Measurements from ENCODE around the gene TLR5. TPM values are rescaled to one million over a fixed set of nuclear protein-coding genes. Genes with fewer than 3 reads are reported as not detected.

TLR5 gene
- total RNA-seq, 1 donor from 2014 or later = 16.4 TPM

DNA sequence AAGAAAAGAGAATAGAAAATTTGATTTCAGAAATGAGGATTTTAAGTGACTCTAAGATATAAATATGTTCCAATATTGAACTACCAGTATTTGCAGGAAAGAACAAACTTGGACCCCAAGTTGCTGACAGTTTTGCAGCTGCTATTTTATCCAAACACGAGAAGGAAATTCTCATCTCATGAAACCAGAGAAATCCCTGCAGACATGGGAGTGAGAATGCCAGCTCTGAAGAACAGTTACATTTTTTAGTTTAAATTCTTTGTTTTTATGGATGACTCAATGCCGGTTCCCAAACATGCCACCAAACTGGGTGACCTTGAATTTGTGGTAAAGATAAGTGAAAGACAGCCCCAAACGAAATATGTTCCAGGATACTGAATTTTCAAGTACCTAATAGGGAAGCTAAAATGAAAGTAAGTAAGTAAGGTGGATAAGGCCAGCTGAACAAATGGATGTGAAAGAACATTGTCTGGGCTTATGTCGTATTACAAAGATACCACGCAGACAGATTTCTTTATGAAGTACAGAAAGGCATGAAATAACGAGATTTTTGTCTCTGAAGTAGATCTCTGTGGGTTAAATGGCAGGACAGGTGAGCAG lies 19.9 kb downstream of the TLR5 start:
- intact Hi-C loops (cut with DNase I) = no loop called here
- ATAC-seq (peak; percentile 49), DNase-seq (ENCODE audit: low spot score) (no peak)

DNA sequence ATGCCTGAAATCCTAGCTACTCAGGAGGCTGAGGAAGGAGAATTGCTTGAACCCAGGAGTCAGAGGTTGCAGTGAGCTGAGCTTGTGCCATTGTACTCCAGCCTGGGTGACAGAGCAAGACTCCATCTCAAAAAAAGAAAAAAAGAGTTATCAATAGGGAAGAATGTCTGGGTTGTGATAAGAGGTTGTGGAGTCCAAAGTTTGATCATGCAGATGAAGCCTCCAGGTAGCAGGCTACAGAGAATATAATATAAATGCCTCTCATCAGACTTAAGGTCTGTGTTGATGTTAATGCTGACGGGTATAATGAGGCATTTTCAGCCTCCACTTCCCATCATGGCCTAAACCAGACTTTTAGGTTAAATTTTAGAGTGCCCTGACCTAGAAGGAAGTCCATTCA lies 24.6 kb downstream of the TLR5 start:
- intact Hi-C loops (cut with DNase I) = no loop called here
- no peak for DNase-seq (ENCODE audit: low spot score)
- ATAC-seq = no peak

- no peak for ATAC-seq
- intact Hi-C loops (cut with DNase I) = no loop called here
- no peak for DNase-seq (ENCODE audit: low spot score)
Measured at GRCh38 chr1:223116950-223117349, 26.1 kb downstream of the TLR5 start.

- DNase-seq (ENCODE audit: low spot score) (no peak), ATAC-seq (peak; percentile 60)
- intact Hi-C loops (cut with DNase I) = no loop called here
Measured at GRCh38 chr1:223114871-223115270, 28.2 kb downstream of the TLR5 start.

DNA sequence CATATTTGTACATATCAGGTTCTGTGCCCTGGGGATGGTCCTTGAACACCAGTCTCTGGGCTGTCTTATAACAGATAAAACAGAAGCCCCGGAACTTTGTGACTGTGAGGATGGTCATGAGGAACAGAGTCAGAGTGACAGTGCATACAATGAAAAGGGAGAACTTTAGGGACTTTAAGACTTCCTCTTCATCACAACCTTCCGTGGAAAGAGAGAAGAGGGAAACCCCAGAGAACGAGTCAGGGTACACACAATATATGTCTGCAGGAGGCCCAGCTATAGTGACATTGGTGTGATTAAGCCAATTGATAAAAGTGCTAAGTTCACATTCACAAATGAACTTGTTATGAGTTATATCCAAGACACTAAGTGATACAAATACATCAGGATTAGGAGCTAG lies 32.1 kb downstream of the TLR5 start:
- ATAC-seq (no peak), DNase-seq (ENCODE audit: low spot score) (no peak)
- intact Hi-C loops (cut with DNase I) = no loop called here

DNA sequence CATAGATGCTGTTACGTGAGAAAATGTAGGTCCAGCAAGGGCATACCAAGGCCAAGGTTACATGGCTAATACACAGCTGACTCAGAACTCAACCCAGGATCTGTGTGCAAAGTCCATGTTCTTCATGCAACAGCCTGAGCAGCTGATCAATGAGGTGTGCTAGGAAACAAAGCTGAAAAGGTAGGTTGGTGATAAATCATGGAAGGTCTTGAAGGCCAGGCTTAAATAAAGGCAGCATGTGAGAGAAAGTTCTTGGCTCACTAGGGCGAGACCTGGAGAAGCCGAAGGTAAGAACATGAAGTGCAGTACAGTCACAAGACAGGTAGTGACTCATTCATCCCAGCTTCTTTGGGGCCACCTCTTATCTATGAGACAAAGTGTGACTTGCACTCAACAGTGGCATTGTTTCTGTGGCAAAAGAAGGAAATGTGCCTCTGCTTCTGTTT lies 33.4 kb downstream of the TLR5 start:
- ATAC-seq (no peak), DNase-seq (ENCODE audit: low spot score) (no peak)
- intact Hi-C loops (cut with DNase I) = no loop called here

DNA sequence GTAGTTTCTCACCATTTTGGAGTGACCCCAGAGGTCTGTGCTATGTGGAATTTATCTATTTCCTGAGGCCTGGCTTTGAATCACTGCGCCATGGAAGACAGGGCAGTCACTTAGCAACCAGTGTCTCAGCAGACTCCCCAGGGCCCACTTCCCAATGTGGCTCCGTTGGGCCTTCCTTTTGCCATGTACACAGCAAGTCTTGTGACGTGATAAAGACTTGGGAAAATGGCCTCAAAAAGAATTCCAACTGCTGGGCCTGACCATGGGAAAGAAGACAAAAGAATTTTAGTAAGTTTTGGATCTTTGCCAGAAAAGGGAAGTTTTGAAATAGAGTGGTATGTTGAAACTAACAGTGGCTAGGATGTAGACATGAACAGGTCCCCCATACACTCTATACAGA lies 36.2 kb downstream of the TLR5 start:
- ATAC-seq (no peak), DNase-seq (ENCODE audit: low spot score) (no peak)
- intact Hi-C loops (cut with DNase I) = no loop called here

GRCh38 chr1:223105568-223105967 lies 37.5 kb downstream of the TLR5 start:
- ATAC-seq (no peak), DNase-seq (ENCODE audit: low spot score) (no peak)
- intact Hi-C loops (cut with DNase I) = no loop called here

DNA sequence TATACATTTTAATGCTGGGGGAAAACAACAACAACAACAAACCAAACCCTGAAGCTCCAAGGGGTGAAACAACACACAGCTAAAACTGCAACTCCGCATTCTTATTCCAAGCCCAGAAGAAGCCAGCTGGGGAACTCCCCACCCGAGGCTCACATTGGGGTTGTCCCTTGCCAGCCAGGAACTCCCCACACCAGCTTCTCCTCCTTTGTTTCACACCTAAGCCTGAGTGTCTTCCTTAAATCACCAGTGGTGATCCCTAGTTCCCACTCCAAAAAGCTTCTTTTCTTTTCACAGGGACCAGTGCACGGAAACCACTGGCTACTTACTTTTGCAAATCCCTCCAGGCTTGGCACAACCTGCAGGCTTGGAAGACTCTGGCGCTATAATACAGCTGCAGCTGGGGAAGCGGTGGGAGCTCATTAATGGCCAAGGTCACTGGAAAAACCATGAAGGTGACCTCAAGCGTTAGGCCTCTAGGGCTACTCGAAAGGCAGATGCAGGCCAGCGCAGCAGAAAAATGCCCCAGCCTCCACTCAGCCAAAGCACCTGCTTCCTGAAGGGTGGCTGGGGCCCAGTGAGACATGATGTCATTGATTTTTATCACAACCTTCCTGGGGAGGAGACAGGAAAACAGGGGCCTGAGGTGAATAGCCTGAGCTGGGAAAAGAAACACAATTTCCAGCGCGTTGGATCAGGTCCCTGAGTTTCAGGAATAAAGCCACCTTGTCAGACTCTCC lies 40.1 kb downstream of the TLR5 start:
- DNase-seq (ENCODE audit: low spot score) (no peak), ATAC-seq (peak; percentile 68)
- intact Hi-C loops (cut with DNase I) = no loop called here

DNA sequence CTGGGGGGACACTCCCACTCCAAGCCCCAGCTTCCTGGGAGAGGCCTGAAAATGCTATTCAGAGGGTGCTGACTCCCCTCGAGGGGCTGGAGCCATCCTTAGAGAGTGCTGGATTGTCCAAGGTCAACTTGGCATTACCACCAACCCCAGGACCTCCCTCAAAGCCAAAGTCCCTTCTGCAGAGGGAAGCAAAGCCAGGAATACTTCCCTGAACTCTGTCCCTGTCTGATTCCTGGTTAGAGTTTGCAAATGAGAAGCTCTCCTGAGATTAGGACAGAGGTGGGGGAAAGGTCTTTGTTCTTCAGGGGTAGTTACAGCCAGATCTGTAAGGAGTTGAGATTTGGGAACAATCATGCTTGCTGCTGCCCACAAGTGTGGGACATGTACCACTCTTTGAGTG lies 45.3 kb downstream of the TLR5 start:
- no peak for ATAC-seq
- DNase-seq (ENCODE audit: low spot score) = no peak
- intact Hi-C loops (cut with DNase I) = no loop called here

GRCh38 chr1:223095870-223096269 lies 47.2 kb downstream of the TLR5 start:
- no peak for ATAC-seq
- intact Hi-C loops (cut with DNase I) = no loop called here
- DNase-seq (ENCODE audit: low spot score) = no peak

GRCh38 chr1:223091896-223092295 lies 51.2 kb downstream of the TLR5 start:
- DNase-seq (ENCODE audit: low spot score) = no peak

DNA sequence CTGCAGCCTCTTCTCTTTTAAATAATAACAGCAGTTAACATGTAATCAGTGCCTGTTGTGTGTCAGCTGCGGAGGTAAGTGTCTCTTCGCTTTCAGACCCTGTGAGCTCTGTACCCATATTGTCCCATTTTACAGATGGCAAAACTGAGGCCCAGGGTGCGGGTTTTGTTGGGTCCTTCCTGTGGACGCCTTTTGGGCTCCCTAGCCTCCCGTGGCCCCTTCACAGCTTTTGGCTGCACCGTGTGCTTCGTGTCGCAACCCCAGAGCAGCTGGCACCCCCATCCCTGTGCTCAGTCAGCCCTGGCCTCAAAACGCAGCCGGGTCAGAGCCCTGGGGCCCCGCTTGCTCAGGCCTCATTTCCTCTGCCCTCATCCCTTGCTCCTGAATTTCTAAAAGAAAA lies 53.8 kb downstream of the TLR5 start:
- ATAC-seq (no peak), DNase-seq (ENCODE audit: low spot score) (no peak)
- intact Hi-C loops (cut with DNase I) = no loop called here

More at GRCh38 chr1:223091896-223092295, 51.2 kb downstream of the TLR5 start:
- intact Hi-C loops (cut with DNase I) = no loop called here
- ATAC-seq = no peak

GRCh38 chr1:223088713-223089240 lies 54.3 kb downstream of the TLR5 start:
- intact Hi-C loops (cut with DNase I) = no loop called here
- ATAC-seq (no peak), DNase-seq (ENCODE audit: low spot score) (no peak)

DNA sequence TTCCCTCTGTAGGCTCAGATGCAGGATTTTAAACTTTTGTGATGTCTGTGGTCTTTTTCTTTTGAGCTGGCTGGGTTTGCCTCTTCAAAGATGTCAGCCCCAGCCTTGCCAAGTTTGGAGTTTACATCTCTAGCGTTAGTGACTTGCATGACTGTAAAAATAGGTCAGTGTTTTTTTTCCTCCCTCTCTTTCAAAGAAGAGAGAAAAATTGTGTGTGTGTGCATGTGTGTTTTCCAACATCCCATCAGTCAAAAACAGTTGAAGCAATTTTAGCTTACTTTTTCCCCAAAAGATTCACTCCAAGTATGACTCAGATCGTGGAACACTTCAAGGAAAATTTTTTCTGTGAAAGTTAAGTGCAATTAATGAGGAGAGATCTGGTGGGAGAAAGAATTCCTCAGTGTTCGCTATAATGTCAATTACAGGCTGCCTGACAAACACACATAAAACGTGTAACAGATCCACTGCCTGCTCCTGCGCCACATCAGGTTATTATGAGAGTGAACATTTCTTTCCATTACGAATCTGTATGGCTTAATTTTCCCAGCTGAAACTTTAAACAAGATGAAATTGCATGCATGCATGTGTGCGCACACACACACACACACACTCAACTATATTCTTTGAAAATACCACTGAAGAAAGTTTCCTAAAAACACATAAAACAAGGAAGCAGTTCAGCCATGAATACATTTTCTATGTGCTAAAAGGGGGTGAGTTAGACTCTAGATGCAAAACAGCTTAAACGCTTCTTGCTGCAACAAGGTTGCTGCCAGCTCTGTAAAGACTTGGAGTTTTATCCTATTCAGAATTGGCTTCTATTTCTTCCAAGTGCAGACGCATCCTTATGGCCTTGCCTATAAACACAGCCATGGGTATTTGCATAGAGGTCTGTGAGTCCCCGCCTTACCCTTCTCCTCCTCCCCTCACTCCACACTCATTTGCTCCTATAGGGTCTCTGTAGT lies 55.5 kb downstream of the TLR5 start:
- intact Hi-C loops (cut with DNase I) = no loop called here
- DNase-seq (ENCODE audit: low spot score) = no peak
- no peak for ATAC-seq

DNA sequence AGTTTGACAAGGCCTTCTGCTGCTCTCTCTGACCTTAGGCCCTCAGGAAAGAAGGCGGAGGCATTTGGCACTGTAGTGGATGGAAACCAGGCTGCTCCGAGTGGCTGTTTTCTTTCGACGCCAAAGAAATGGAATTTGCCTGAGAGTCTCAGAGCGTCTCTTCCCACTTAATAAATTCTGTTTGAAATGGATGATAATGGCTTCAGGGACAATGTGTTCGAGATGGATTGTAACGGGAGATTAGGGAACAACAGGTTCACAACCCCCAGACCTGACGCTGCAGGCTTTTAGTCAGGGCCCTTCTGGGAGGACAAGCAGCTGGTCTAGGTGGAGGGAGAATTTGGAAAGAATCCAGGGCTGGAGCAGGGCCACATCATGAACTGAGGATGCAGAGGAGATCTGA lies 58.6 kb downstream of the TLR5 start:
- no peak for DNase-seq (ENCODE audit: low spot score)
- ATAC-seq = no peak
- intact Hi-C loops (cut with DNase I) = loop anchor here (2.0 kb wide), 1 partner anchor 292 kb away; no protein-coding TSS in a partner anchor

GRCh38 chr1:223083831-223084230 lies 59.2 kb downstream of the TLR5 start:
- ATAC-seq = no peak
- no peak for DNase-seq (ENCODE audit: low spot score)
- intact Hi-C loops (cut with DNase I) = loop anchor here (2.0 kb wide), 1 partner anchor 291 kb away; no protein-coding TSS in a partner anchor

DNA sequence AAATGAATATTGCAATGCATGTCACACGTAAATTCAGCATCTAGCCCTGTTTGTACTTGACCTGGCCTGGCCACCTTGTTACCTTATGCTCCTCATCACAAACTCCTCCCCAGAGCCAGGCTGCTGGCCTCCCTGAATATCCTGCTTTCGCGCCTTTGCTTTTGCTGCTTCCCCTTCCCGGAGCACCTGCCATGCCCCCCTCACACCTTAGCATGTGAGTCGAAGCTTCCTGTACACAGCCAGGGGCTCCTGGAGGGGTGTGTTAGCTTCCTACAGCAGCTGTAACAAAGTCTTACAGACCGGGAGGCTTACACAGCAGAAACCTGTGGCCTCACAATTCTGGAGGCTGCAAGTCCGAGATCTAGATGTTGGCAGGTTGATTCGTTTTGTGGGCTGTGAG lies 60.1 kb downstream of the TLR5 start:
- DNase-seq (ENCODE audit: low spot score) (no peak), ATAC-seq (no peak)
- intact Hi-C loops (cut with DNase I) = no loop called here

DNA sequence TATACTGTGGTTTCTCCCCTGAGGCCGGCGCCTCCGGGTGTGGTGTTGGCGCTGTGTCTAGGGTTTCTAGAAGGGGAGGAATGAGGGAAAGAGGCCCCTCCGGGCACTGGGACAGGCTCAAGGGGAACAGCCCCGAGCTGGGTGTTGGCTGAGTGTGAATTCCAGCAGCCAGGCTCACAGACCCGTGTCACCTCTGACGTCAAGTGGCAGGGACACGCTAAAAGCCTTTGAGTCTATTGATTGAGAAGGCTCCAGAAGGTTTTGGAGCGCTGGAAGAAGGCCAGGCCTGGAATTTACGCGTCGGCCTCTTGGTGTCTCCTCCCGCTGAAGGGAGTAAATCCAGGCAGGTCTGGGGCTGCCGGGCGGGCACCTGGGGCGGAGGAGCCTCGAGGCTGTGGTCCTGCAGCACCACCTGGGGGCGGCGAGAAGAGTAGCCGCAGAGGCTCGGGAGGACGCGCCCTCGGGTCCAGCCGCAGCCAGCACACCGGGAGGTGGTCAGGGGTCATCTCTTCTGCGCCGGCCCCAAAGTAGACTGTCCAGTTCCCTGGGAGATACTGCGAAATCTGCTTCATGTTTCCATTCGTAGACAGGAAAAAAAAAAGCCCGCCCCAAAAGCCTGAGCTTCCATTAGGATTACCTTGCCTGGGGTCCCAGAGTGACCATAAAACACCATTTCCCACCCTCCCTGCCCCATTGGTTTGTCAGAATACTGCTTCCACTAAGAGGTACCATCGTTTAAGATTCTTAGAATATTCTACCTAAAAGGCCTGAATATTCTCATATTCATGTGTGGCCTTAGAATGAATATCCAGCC lies 61.7 kb downstream of the TLR5 start:
- intact Hi-C loops (cut with DNase I) = no loop called here
- ATAC-seq (peak; percentile 95), DNase-seq (ENCODE audit: low spot score) (peak; percentile 94)
